Stimulated activated CD4-positive, alpha-beta T cell treated with anti-CD3 and anti-CD28 coated beads, Interleukin-2, amount 100 ng/mL, for 24 hours (primary cell): ENCODE results near the gene MB.
A peak's percentile ranks its signal among the peaks of the same experiment; 100 is the strongest.

Experiments
- DNase-seq, 2 donors: peaks; one replicate each; pipeline ENCODE4 v3.0.0-alpha.2; 2020

Gene MB

GRCh38 chr22:35592418-35592967 lies 24.6 kb downstream of the MB start:
- DNase-seq = no peak

- DNase-seq = no peak
Measured at GRCh38 chr22:35591714-35592417, 25.3 kb downstream of the MB start.

GRCh38 chr22:35590634-35591295 lies 26.4 kb downstream of the MB start:
- DNase-seq = no peak

- no peak for DNase-seq
Measured at GRCh38 chr22:35589756-35590093, 27.4 kb downstream of the MB start.

GRCh38 chr22:35589071-35589755 lies 27.9 kb downstream of the MB start:
- DNase-seq = no peak

GRCh38 chr22:35587896-35588295 lies 29.2 kb downstream of the MB start:
- no peak for DNase-seq

- DNase-seq = no peak
Measured at GRCh38 chr22:35587447-35587870, 29.7 kb downstream of the MB start.

- no peak for DNase-seq
Measured at GRCh38 chr22:35586771-35587170, 30.4 kb downstream of the MB start.

- DNase-seq = peak; percentile 50 to 56
Measured at GRCh38 chr22:35582861-35583670, 34.1 kb downstream of the MB start.

- DNase-seq = no peak
Measured at GRCh38 chr22:35582218-35582860, 34.8 kb downstream of the MB start.

GRCh38 chr22:35581023-35581413 lies 36.1 kb downstream of the MB start:
- no peak for DNase-seq

- no peak for DNase-seq
Measured at GRCh38 chr22:35580351-35581022, 36.6 kb downstream of the MB start.

- DNase-seq = no peak
Measured at GRCh38 chr22:35578836-35579575, 38.1 kb downstream of the MB start.

GRCh38 chr22:35577799-35578659 lies 39.1 kb downstream of the MB start:
- DNase-seq = no peak

- no peak for DNase-seq
Measured at GRCh38 chr22:35576671-35577070, 40.5 kb downstream of the MB start.

- no peak for DNase-seq
Measured at GRCh38 chr22:35575116-35575748, 41.9 kb downstream of the MB start.

GRCh38 chr22:35572556-35572955 lies 44.6 kb downstream of the MB start:
- no peak for DNase-seq

- DNase-seq = no peak
Measured at GRCh38 chr22:35570686-35571194, 46.4 kb downstream of the MB start.

- no peak for DNase-seq
Measured at GRCh38 chr22:35569916-35570315, 47.2 kb downstream of the MB start.
